Stomach smooth muscle (tissue), 2 donors: ENCODE measurements around the gene UGP2.

Source experiments
- H3K27ac ChIP-seq: one replicate; pipeline ENCODE4 v1.7.0; 2013; ENCODE audit warnings: mild to moderate bottlenecking, low read length, inconsistent platforms
- H3K27me3 ChIP-seq, 2 donors: one replicate each; pipeline ENCODE4 v1.7.0; 2013; ENCODE audit warnings: low read length in 2 of 2; ENCODE audit not compliant: insufficient read depth in 2 of 2, control insufficient read depth in 1 of 2
- H3K36me3 ChIP-seq, 2 donors: one replicate each; pipeline ENCODE4 v1.7.0; 2013; ENCODE audit warnings: low read length in 2 of 2; ENCODE audit not compliant: control insufficient read depth in 2 of 2, insufficient read depth in 2 of 2
- H3K4me1 ChIP-seq: one replicate; pipeline ENCODE4 v1.7.0; 2013; ENCODE audit warnings: low read length; ENCODE audit not compliant: control insufficient read depth, insufficient read depth
- H3K4me3 ChIP-seq, 2 donors: one replicate each; pipeline ENCODE4 v1.7.0; 2013; ENCODE audit warnings: low read length in 2 of 2
- H3K9ac ChIP-seq, 2 donors: one replicate each; pipeline ENCODE4 v1.7.0; 2013; ENCODE audit warnings: low read length in 2 of 2, mild to moderate bottlenecking in 1 of 2
- H3K9me3 ChIP-seq, 2 donors: one replicate each; pipeline ENCODE4 v1.7.0; 2013; ENCODE audit warnings: low read length in 2 of 2; ENCODE audit not compliant: control insufficient read depth in 2 of 2
- donor health status: healthy.
- donor health status: Pancreatic carcinoma.

UGP2 gene

DNA sequence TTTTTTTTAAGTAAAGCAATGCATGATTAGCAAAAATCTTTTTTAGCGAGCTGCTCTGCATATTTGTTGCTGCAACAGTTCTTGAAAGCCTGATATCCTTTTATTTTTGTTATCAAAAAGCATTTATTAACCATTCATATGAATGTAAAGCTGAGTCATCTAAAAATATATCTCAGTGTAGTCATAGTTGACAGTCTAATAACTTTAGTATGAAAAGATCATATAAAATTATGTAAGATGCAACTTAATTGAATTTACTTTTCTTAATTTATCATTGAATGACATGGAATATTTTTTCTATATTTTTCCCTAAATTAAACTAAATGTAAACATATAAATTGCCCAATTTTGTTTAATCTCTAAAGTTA, 8.5 kb downstream of the UGP2 start:
- no peaks in the 10 kb centered on the region for H3K4me1 ChIP-seq
- no peak overlapping the region for H3K9ac ChIP-seq
- H3K36me3 ChIP-seq = no peaks in the 10 kb centered on the region
- no peak overlapping the region for H3K27ac ChIP-seq
- H3K9me3 ChIP-seq = no peaks in the 10 kb centered on the region
- no peaks in the 10 kb centered on the region for H3K27me3 ChIP-seq
- H3K4me3 ChIP-seq = no peak overlapping the region

DNA sequence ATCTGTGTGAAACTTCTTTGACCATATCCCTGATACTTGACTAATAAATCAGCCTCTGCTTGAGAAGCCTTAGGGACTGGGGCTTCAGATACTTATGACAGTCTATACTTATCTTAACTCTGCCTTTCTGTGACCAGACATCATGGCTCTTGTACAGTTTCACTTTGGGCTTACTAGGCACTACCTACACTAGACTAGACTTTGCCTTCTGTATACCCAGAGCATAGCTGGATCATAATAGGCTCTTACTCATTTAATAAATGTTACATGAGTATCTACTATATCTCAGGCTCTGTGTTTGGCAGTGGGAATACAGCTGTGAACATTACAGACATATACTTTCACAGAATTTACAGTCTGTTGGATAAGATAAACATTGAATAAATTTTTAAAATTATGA, 9.0 kb downstream of the UGP2 start:
- no peaks in the 10 kb centered on the region for H3K27me3 ChIP-seq
- no peaks in the 10 kb centered on the region for H3K4me1 ChIP-seq
- no peaks in the 10 kb centered on the region for H3K36me3 ChIP-seq
- H3K9me3 ChIP-seq = no peaks in the 10 kb centered on the region
- no peak overlapping the region for H3K27ac ChIP-seq
- H3K4me3 ChIP-seq = no peak overlapping the region
- no peak overlapping the region for H3K9ac ChIP-seq

DNA sequence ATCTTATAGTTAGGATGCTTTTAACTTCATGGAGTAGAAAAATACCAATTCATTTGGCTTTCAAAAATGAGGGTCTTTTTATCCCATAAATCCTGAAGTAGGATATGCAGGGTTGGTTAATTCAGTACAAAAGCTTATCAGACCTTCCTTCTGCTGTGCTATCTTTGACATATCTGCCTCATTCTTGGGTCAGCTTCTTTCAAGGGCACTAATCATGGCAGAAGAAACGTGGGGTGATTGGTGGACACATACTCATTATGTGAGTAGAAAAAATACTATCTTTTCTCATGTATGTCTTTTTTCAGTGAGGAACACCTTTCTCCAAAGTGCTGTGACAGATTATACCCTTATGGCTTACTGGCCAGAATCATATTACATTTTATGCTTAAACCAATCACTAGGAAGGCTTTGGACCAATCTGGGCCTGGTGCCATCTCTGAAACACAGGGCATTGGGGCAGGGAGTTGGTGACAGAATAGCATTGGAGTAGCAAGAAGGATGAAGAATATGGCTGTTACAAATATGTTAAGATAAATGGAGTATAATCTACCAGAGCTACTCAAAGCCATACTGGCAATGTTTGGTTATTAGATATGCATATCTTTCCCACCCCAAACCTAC, 10.1 kb downstream of the UGP2 start:
- H3K9me3 ChIP-seq = no peaks in the 10 kb centered on the region
- no peaks in the 10 kb centered on the region for H3K27me3 ChIP-seq
- H3K36me3 ChIP-seq = peaks cover 0 to 3% of the 10 kb centered on the region in 2 donors
- no peaks in the 10 kb centered on the region for H3K4me1 ChIP-seq
- H3K9ac ChIP-seq = no peak overlapping the region
- no peak overlapping the region for H3K27ac ChIP-seq
- H3K4me3 ChIP-seq = no peak overlapping the region

DNA sequence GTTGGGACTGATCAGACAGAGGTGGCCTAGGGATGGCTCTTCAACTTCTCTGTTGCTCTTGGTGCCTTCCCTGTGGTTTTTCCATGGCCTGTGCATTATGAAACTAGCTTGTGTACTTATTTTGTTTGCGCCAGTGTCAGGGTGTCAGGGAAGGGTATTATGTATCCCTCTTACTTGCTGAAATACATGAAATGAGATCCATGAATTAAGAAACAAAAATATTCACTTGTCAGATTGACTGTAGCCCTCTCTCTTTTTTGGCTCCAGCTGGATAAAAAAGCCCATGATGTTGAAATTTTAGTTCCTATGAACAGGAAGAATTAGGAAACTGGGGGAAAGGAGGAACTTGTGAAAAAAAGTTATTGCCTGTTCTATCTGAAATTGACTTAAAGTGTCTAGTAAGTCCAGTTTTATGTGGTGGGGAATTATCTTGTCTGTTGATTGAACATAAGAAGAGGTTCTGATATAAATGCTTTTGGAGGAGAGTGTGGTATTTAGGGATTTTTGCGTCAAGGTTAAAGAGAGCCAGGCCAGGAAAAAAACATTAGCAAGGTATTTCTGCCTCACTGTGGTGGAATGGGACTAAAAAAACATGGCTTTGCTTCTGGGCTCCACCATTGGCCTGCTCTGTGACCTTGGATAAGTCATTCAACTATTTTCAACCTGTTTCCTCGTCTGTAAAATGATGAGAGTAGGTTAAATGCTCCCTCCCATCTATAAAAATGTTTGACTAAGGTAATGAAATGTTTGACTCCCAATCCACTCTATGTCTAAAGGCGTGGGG, 12.0 kb downstream of the UGP2 start:
- H3K27ac ChIP-seq = no peak overlapping the region
- H3K9me3 ChIP-seq = no peaks in the 10 kb centered on the region
- no peak overlapping the region for H3K4me3 ChIP-seq
- H3K36me3 ChIP-seq = peaks cover 6 to 12% of the 10 kb centered on the region in 2 donors
- no peaks in the 10 kb centered on the region for H3K4me1 ChIP-seq
- H3K27me3 ChIP-seq = no peaks in the 10 kb centered on the region
- no peak overlapping the region for H3K9ac ChIP-seq

DNA sequence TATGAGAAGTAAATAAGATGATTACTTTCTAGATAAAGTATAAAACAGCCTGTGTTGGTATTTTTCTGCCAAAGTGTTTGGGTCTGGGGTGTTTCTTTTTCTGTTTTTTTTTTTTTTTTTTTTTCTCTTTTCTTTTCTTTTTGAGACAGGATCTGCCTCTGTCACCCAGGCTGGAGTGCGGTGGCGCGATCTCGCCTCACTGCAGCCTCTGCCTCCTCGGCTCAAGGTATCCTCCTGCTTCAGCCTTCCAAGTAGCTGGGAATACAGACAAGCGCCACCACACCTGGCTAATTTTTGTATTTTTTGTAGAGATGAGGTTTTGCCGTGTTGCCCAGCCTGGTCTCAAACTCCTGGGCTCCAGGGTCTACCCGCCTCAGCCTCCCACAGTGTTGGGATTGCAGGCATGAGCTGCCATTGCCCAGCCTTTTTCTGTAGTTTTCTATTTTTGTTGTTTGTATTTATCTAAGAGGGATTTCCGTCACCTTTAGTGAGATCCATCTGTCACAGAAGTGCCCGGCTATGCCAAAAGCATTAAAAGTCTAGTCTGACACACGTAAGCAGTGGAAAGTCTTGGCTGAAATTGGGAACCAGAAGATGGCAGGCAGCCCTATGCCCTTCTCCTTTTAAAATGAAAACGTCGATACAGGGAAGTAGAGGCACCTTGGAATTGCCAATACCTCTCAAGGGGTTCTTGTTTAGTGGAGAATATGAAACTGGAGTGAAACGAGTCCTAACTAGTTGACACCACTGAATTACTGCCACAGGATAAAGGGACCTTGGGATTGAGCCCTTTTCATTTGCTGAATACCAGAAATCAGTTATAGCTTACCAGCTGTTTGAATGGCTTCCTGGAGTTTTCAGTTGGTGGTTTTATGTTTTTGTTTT, 14.0 kb downstream of the UGP2 start:
- Histone ChIP-seq H3K4me3 (no peak overlapping the region), H3K4me1 (no peaks in the 10 kb centered on the region), H3K9me3 (no peaks in the 10 kb centered on the region), H3K27me3 (no peaks in the 10 kb centered on the region), H3K36me3 (peaks cover 6 to 12% of the 10 kb centered on the region in 2 donors), H3K9ac (no peak overlapping the region), H3K27ac (no peak overlapping the region)

DNA sequence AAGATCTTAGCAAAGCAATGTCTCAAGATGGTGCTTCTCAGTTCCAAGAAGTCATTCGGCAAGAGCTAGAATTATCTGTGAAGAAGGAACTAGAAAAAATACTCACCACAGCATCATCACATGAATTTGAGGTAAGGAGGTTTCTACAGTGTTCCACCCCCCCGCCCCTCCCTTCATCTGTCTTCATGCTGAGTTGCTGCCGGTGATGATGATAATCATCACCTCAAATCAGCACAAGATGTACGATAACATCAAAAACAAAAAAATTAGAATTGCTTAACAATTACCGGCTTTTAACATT, 14.6 kb downstream of the UGP2 start:
- H3K27ac ChIP-seq = no peak overlapping the region
- H3K4me1 ChIP-seq = no peaks in the 10 kb centered on the region
- peaks cover 6 to 12% of the 10 kb centered on the region in 2 donors for H3K36me3 ChIP-seq

DNA sequence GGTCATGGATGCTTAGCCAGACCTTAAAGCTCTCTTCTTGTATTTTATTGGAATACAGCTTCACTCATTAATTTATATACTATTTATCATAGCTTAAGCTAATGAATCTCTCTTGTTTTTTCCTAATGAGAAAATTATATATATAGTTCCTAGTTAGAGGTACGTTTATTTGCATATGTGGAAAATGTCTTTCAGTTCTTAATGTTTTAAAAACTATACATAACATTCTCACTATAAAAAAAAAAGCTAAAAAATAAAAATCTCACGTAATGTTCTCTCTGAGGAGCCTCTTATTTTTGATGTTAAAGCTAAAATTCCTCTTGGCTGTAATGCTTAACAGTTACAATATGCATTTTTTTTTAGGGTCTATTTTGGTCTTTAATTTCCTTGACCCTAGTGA, 16.6 kb downstream of the UGP2 start:
- Histone ChIP-seq H3K9me3 (no peaks in the 10 kb centered on the region), H3K9ac (no peak overlapping the region), H3K27ac (no peak overlapping the region), H3K27me3 (no peaks in the 10 kb centered on the region), H3K4me1 (no peaks in the 10 kb centered on the region), H3K4me3 (no peak overlapping the region), H3K36me3 (peaks cover 8 to 18% of the 10 kb centered on the region in 2 donors)

More for the DNA sequence above, 14.6 kb downstream of the UGP2 start:
- H3K27me3 ChIP-seq = no peaks in the 10 kb centered on the region
- H3K4me3 ChIP-seq = no peak overlapping the region
- H3K9ac ChIP-seq = no peak overlapping the region
- no peaks in the 10 kb centered on the region for H3K9me3 ChIP-seq

DNA sequence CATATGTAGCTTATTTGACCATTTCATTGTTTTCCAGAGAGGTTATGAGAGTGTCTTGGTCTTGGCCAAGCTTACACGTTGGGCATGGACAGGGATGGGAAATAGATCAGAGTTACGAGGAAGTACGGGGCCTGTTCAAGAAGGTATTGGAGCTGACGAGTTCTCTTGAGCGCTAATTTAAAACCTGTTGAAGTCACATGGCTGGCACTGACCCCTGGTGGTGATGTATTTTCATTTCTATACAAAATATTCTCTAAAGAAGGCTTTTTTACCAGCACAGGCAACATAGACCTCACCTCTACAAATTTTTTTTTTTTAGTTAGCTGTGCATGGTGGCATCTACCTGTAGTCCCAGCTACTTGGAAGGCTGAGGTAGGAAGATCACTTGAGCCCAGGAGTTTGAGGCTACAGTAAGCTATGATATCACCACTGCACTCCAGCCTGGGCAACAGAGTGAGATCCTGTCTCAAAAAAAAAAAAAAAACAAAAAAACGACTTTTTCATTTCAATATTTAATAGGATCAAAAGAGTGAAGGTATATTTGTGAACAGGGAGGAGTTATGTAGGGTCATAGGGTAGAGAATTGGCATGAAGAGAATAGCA, 19.6 kb downstream of the UGP2 start:
- Histone ChIP-seq H3K27ac (no peak overlapping the region), H3K9me3 (no peaks in the 10 kb centered on the region), H3K27me3 (no peaks in the 10 kb centered on the region), H3K4me1 (no peaks in the 10 kb centered on the region), H3K36me3 (peaks cover 8 to 15% of the 10 kb centered on the region in 2 donors), H3K4me3 (no peak overlapping the region), H3K9ac (no peak overlapping the region)

DNA sequence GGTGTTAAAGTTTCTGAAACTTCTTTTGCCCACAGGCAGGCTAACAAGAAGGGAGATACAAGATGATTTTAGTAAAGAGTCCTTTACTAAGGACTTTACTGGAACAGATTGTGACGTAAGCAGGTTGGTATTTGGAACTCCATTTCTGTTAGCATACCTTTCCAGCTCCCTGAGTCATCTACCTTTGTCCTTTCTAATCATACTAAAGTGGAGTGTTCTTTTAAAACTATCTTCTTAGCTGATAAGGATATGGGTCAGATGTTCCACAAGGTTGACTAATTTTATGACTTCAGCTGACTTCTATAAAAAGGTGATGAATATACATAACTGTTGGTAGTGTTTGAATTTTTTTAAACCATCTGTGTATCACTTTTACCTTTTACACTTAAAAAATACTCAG, 21.1 kb downstream of the UGP2 start:
- Histone ChIP-seq H3K9ac (no peak overlapping the region), H3K9me3 (no peaks in the 10 kb centered on the region), H3K4me3 (no peak overlapping the region), H3K36me3 (peaks cover 4 to 10% of the 10 kb centered on the region in 2 donors), H3K27ac (no peak overlapping the region), H3K4me1 (no peaks in the 10 kb centered on the region), H3K27me3 (no peaks in the 10 kb centered on the region)

DNA sequence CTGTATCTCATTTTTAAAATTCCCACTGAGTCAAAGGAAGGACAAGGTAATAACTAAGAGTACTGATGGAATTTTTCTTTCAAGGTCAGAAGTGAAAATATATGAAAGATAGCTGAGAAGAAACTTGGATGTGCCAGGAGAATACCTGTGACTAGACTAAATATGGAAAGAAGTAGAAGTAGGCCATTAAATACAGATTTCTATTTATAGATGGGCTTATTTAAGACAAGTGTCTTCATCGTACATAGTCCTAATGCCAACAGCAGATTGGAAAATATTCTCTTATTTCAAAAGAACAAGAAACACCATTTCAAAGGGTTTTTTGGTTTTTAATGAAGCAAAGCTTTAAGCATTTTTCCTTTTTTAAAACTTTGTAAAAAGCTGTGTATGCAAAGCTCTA, 22.0 kb downstream of the UGP2 start:
- no peaks in the 10 kb centered on the region for H3K9me3 ChIP-seq
- no peak overlapping the region for H3K4me3 ChIP-seq
- H3K27ac ChIP-seq = no peak overlapping the region
- no peaks in the 10 kb centered on the region for H3K4me1 ChIP-seq
- H3K27me3 ChIP-seq = no peaks in the 10 kb centered on the region
- peaks cover 2 to 6% of the 10 kb centered on the region in 2 donors for H3K36me3 ChIP-seq
- H3K9ac ChIP-seq = no peak overlapping the region
